K562 (cell line): Measurements from ENCODE around the gene EFCAB10. TPM values are rescaled to one million over a fixed set of nuclear protein-coding genes. Genes with fewer than 3 reads are reported as not detected.

Source experiments
- ATF7 ChIP-seq: fragments of 450-650 bp; IDR thresholded peaks from 2 replicates; pipeline ENCODE4 v1.7.1; 2014; ENCODE audit warnings: mild to moderate bottlenecking, moderate library complexity
- ELF1 ChIP-seq: fragments of 200-800 bp; sonication (Bioruptor generic); IDR thresholded peaks from 2 replicates; pipeline ENCODE4 v1.6.1; 2016; ENCODE audit warnings: missing genetic modification characterization, missing compliant biosample characterization
- FOXM1 ChIP-seq, 2 experiments: fragments of 450-650 bp in 1 of 2; sonication (generic) in 1 of 2; formaldehyde crosslinking in 1 of 2; IDR thresholded peaks; 2 replicates each; pipeline versions ENCODE4 v1.6.1 to v1.9.0; 2017 to 2022; ENCODE audit warnings: low read depth in 2 of 2, mild to moderate bottlenecking in 2 of 2, missing genetic modification reagents in 1 of 2, moderate library complexity in 1 of 2
- GMEB1 ChIP-seq: fragments of 250-450 bp; sonication (Bioruptor Pico); IDR thresholded peaks from 2 replicates; pipeline ENCODE4 v1.4.0; 2020; ENCODE audit warnings: mild to moderate bottlenecking
- GTF2F1 ChIP-seq: IDR thresholded peaks from 2 replicates; pipeline ENCODE4 v1.6.1; 2011; ENCODE audit warnings: low read depth, low read length, improper control_type of control experiment
- HDAC2 ChIP-seq: fragments of 450-650 bp; IDR thresholded peaks from 2 replicates; pipeline ENCODE4 v1.6.1; 2016; ENCODE audit warnings: mild to moderate bottlenecking
- KDM4B ChIP-seq, 2 experiments: fragments of 450-650 bp in 1 of 2; sonication (generic) in 1 of 2; IDR thresholded peaks; 2 replicates each; pipeline ENCODE4 v1.6.1; 2016 to 2017; ENCODE audit warnings: borderline replicate concordance in 2 of 2, antibody characterized with exemption in 1 of 2, low read depth in 1 of 2, mild to moderate bottlenecking in 1 of 2
- POLR3G ChIP-seq: IDR thresholded peaks from 2 replicates; pipeline ENCODE4 v1.6.1; 2011; ENCODE audit not compliant: insufficient read length, insufficient replicate concordance; ENCODE audit errors: extremely low read depth
- RAD51 ChIP-seq: fragments of 450-650 bp; IDR thresholded peaks from 2 replicates; pipeline ENCODE4 v1.7.1; 2016; ENCODE audit warnings: low read depth, mild to moderate bottlenecking, borderline replicate concordance
- RBM14 ChIP-seq: fragments of 200-400 bp; formaldehyde crosslinking; IDR thresholded peaks from 2 replicates; pipeline ENCODE4 v1.6.1; 2018; ENCODE audit warnings: low read depth, mild to moderate bottlenecking, low read length, moderate library complexity, borderline replicate concordance; ENCODE audit not compliant: insufficient read depth
- RBM39 ChIP-seq: fragments of 200-400 bp; formaldehyde crosslinking; optimal IDR thresholded peaks from 2 replicates; pipeline ENCODE3; 2018; ENCODE audit warnings: low read depth, low read length
- RCOR1 ChIP-seq, 2 experiments: IDR thresholded peaks; 2 replicates each; pipeline ENCODE4 v1.6.1; 2012; ENCODE audit warnings: low read depth in 2 of 2, low read length in 2 of 2, borderline replicate concordance in 1 of 2, improper control_type of control experiment in 1 of 2
- SUPT5H ChIP-seq: fragments of 450-650 bp; IDR thresholded peaks from 2 replicates; pipeline ENCODE4 v1.6.1; 2016
- TAF1 ChIP-seq: IDR thresholded peaks from 2 replicates; pipeline ENCODE4 v1.6.1; 2011; ENCODE audit warnings: mild to moderate bottlenecking, low read length, moderate library complexity; ENCODE audit not compliant: insufficient read depth, control insufficient read depth, severe bottlenecking; ENCODE audit errors: extremely low read depth
- TGIF2 ChIP-seq: sonication (generic); formaldehyde crosslinking; IDR thresholded peaks from 2 replicates; pipeline ENCODE4 v1.8.1; 2022; ENCODE audit warnings: mild to moderate bottlenecking, missing genetic modification reagents, moderate library complexity
- THAP7 ChIP-seq: fragments of 250-450 bp; sonication (Bioruptor Pico); IDR thresholded peaks from 2 replicates; pipeline ENCODE4 v1.5.0; 2021
- TOE1 ChIP-seq, 2 experiments: fragments of 450-650 bp in 1 of 2; sonication (generic) in 1 of 2; formaldehyde crosslinking in 1 of 2; IDR thresholded peaks; 2 replicates each; pipeline versions ENCODE4 v1.7.1 to v1.8.0; 2016 to 2022; ENCODE audit warnings: borderline replicate concordance in 2 of 2, mild to moderate bottlenecking in 2 of 2, antibody characterized with exemption in 1 of 2, inconsistent platforms in 1 of 2, low read depth in 1 of 2, missing genetic modification reagents in 1 of 2, moderate library complexity in 1 of 2
- ZC3H4 ChIP-seq: sonication (generic); formaldehyde crosslinking; IDR thresholded peaks from 2 replicates; pipeline ENCODE4 v1.9.0; 2021; ENCODE audit warnings: missing genetic modification reagents, borderline replicate concordance
- ZNF174 ChIP-seq: fragments of 250-450 bp; sonication (Bioruptor Pico); IDR thresholded peaks from 2 replicates; pipeline ENCODE4 v1.4.0; 2020; ENCODE audit warnings: mild to moderate bottlenecking
- ZNF217 ChIP-seq: sonication (generic); formaldehyde crosslinking; IDR thresholded peaks from 2 replicates; pipeline ENCODE4 v1.8.0; 2022; ENCODE audit warnings: mild to moderate bottlenecking, missing genetic modification reagents
- ZNF639 ChIP-seq, 2 experiments: fragments of 200-800 bp in 1 of 2; sonication (Bioruptor generic) in 1 of 2; sonication (generic) in 1 of 2; formaldehyde crosslinking in 1 of 2; IDR thresholded peaks in 1 of 2; conservative IDR thresholded peaks in 1 of 2; 2 replicates each; pipeline versions ENCODE4 v1.5.0 to v1.6.1; 2016 to 2020; ENCODE audit warnings: missing compliant biosample characterization in 1 of 2, missing genetic modification characterization in 1 of 2, missing genetic modification reagents in 1 of 2
- ZNF695 ChIP-seq: fragments of 450-650 bp; formaldehyde crosslinking; IDR thresholded peaks from 2 replicates; pipeline ENCODE4 v1.4.0; 2020; ENCODE audit warnings: mild to moderate bottlenecking, moderate library complexity
- polyA plus RNA-seq, 8 experiments: library from polyadenylated mRNA; depleted of rRNA in 4 of 8; stranded (reverse) in 5 of 8; unstranded in 3 of 8; fragments of >200 nt; fragmentation: Nextera tagmentation in 2 of 8; fragmentation: Illumina TruSeq in 1 of 8; extraction: Ambion mirVana in 2 of 8; extraction: Trizol in 1 of 8; gene quantifications; 2 replicates each; pipeline versions ENCODE4 v1.2.1 to v1.2.3, GENCODE V29; 2011 to 2014; ENCODE audit warnings: inconsistent platforms in 1 of 8, missing spikeins in 1 of 8
- total RNA-seq, 7 experiments: library from RNA; depleted of rRNA in 6 of 7; stranded (reverse); fragments of >200 nt in 6 of 7; fragmentation: Illumina TruSeq in 2 of 7; extraction: Trizol in 2 of 7; gene quantifications; 2 replicates each; pipeline versions ENCODE4 v1.2.1 to v1.2.3, GENCODE V29; 2011 to 2021; ENCODE audit warnings: low replicate concordance in 1 of 7

The EFCAB10 gene
- total and polyA plus RNA-seq, 9 of the 15 experiments (the other 6 are each of a cell fraction or from before 2014, with no cell fraction given): 5.0 to 21.4 (median 16.8) TPM

GRCh38 chr7:105521717-105522463 lies 59.4 kb downstream of the EFCAB10 start, which contains the start of gene PUS7 (continued):
- TF ChIP-seq THAP7 (CRISPR knock-in tag) (no peak), ZNF695 (CRISPR knock-in tag) (0 out of 2 replicates have a peak, but pooled peaks have one; percentile 4), KDM4B (IDR thresholded peaks at IDR 0.05; ENCODE audit: borderline replicate concordance in 2 of 2, low read depth in 1 of 2) (peak in 1 of 2 experiments; percentile 67; a peak in 1 of 4 replicates), TOE1 (IDR thresholded peaks at IDR 0.05; ENCODE audit: borderline replicate concordance) (no peak), TOE1 (CRISPR knock-in tag; IDR thresholded peaks at IDR 0.05; ENCODE audit: borderline replicate concordance, low read depth) (0 out of 2 replicates have a peak, but pooled peaks have one; percentile 6), SUPT5H (peak; percentile 84), ELF1 (tag) (peak; percentile 44; the same call in 1 of the 2 replicates), ZNF639 (CRISPR knock-in tag; conservative IDR thresholded peaks at IDR 0.05 in 1 of 2, IDR thresholded peaks at IDR 0.05 in 1 of 2) (peak in 1 of 2 experiments; percentile 56; a peak in 1 of 4 replicates), ZNF217 (CRISPR knock-in tag) (no peak), TGIF2 (CRISPR knock-in tag) (peak; percentile 65; the same call in 1 of the 2 replicates), FOXM1 (IDR thresholded peaks at IDR 0.05; ENCODE audit: low read depth) (no peak), FOXM1 (CRISPR knock-in tag; IDR thresholded peaks at IDR 0.05; ENCODE audit: low read depth) (peak; percentile 69; the same call in 1 of the 2 replicates), POLR3G (no peak), GMEB1 (CRISPR knock-in tag) (peak; percentile 83), ZNF174 (CRISPR knock-in tag) (no peak), TAF1 (peak; percentile 81), RCOR1 (IDR thresholded peaks at IDR 0.05; ENCODE audit: borderline replicate concordance in 1 of 2, low read depth in 2 of 2, low read length in 2 of 2) (peak in 1 of 2 experiments; percentile 66; a peak in 2 of 4 replicates), ZC3H4 (CRISPR knock-in tag) (0 out of 2 replicates have a peak, but pooled peaks have one; percentile 10), RBM14 (0 out of 2 replicates have a peak, but pooled peaks have one; percentile 13), GTF2F1 (peak; percentile 76; the same call in 1 of the 2 replicates), HDAC2 (peak; percentile 16; the same call in 1 of the 2 replicates), RAD51 (no peak), ATF7 (peak; percentile 66; the same call in 1 of the 2 replicates), RBM39 (no peak)
